SK-N-SH treated with all-trans-retinoic acid at 6 μM for 48 hours (cell line): ENCODE data around the gene ACO2.

Source experiments
- CREB5 ChIP-seq: fragments of 250-450 bp; sonication (Bioruptor Pico); IDR thresholded peaks from 2 replicates; pipeline ENCODE4 v1.5.1; 2020; ENCODE audit warnings: low read depth, mild to moderate bottlenecking, moderate library complexity
- ISL1 ChIP-seq: fragments of 250-450 bp; sonication (Bioruptor Pico); IDR thresholded peaks from 2 replicates; pipeline ENCODE4 v2.1.2; 2022; ENCODE audit warnings: mild to moderate bottlenecking, moderate library complexity
- PATZ1 ChIP-seq: fragments of 250-450 bp; sonication (Bioruptor Pico); IDR thresholded peaks from 2 replicates; pipeline ENCODE4 v1.8.0; 2020; ENCODE audit warnings: mild to moderate bottlenecking, moderate library complexity, borderline replicate concordance
- RARB ChIP-seq: fragments of 250-450 bp; sonication (Bioruptor Pico); IDR thresholded peaks from 2 replicates; pipeline ENCODE4 v1.8.0; 2021; ENCODE audit warnings: mild to moderate bottlenecking, moderate library complexity

- TF ChIP-seq RARB (no peak), CREB5 (CRISPR knock-in tag) (no peak), ISL1 (CRISPR knock-in tag) (no peak), PATZ1 (CRISPR knock-in tag) (no peak)
Observed at GRCh38 chr22:41525450-41526225, 56.7 kb downstream of the ACO2 start.
